MM.1S (cell line): ENCODE measurements around the gene PALD1.

ENCODE experiments used
- DNase-seq: peaks from one replicate; pipeline ENCODE4 v3.0.0-alpha.2; 2015
- H2AFZ ChIP-seq: fragments of 300-600 bp; sonication (generic); 2 replicates; pipeline ENCODE4 v1.6.0; 2016; ENCODE audit warnings: antibody characterized with exemption, low read length
- H3F3A ChIP-seq: fragments of 300-600 bp; sonication (generic); 2 replicates; pipeline ENCODE4 v1.6.1; 2016; ENCODE audit warnings: mild to moderate bottlenecking, antibody characterized with exemption, low read length, moderate library complexity, mixed read lengths; ENCODE audit not compliant: insufficient read depth
- H3K27ac ChIP-seq: fragments of 300-600 bp; sonication (generic); 2 replicates; pipeline ENCODE4 v1.5.1; 2016; ENCODE audit warnings: mild to moderate bottlenecking, low read length
- H3K27me3 ChIP-seq: fragments of 300-600 bp; sonication (generic); replicated peaks from 2 replicates; pipeline ENCODE4 v1.6.0; 2016; ENCODE audit warnings: low read length; ENCODE audit not compliant: insufficient read depth
- H3K36me3 ChIP-seq: fragments of 300-600 bp; sonication (generic); replicated peaks from 2 replicates; pipeline ENCODE4 v1.6.1; 2016; ENCODE audit warnings: mild to moderate bottlenecking, low read length, mixed read lengths; ENCODE audit not compliant: insufficient read depth
- H3K4me1 ChIP-seq: fragments of 300-600 bp; sonication (generic); 2 replicates; pipeline ENCODE4 v1.6.1; 2016; ENCODE audit warnings: low read length, mixed read lengths
- H3K4me2 ChIP-seq: fragments of 300-600 bp; sonication (generic); 2 replicates; pipeline ENCODE4 v1.6.0; 2016; ENCODE audit warnings: low read depth, low read length
- H3K4me3 ChIP-seq: fragments of 300-600 bp; sonication (generic); 2 replicates; pipeline ENCODE4 v1.5.1; 2016; ENCODE audit warnings: low read length, mixed read lengths
- H3K79me2 ChIP-seq: fragments of 300-600 bp; sonication (generic); 2 replicates; pipeline ENCODE4 v1.6.1; 2016; ENCODE audit warnings: mixed run types, low read length, mixed read lengths
- H3K9ac ChIP-seq: fragments of 300-600 bp; sonication (generic); 2 replicates; pipeline ENCODE4 v1.6.1; 2016; ENCODE audit warnings: low read length, mixed read lengths
- H3K9me2 ChIP-seq: fragments of 300-600 bp; sonication (generic); replicated peaks from 2 replicates; pipeline ENCODE4 v1.6.1; 2016; ENCODE audit warnings: mild to moderate bottlenecking, low read length, mixed read lengths; ENCODE audit not compliant: insufficient read depth
- H3K9me3 ChIP-seq: fragments of 300-600 bp; sonication (generic); replicated peaks from 2 replicates; pipeline ENCODE4 v1.6.1; 2016; ENCODE audit warnings: mild to moderate bottlenecking, low read length, mixed read lengths; ENCODE audit not compliant: insufficient read depth
- H4K20me1 ChIP-seq: fragments of 300-600 bp; sonication (generic); 2 replicates; pipeline ENCODE4 v1.6.1; 2016; ENCODE audit warnings: mild to moderate bottlenecking, low read length, moderate library complexity, mixed read lengths; ENCODE audit not compliant: insufficient read depth
- EZH2 ChIP-seq: fragments of 300-600 bp; sonication (generic); optimal IDR thresholded peaks from 2 replicates; pipeline ENCODE3; 2017; ENCODE audit warnings: low read depth, mild to moderate bottlenecking, antibody characterized with exemption, low read length, mixed read lengths
- EZH2phosphoT487 ChIP-seq: fragments of 300-600 bp; sonication (generic); IDR thresholded peaks from 2 replicates; pipeline ENCODE4 v1.6.1; 2018; ENCODE audit warnings: antibody characterized with exemption, low read length
- TF ChIP-seq, protein P1 (sequence below): fragments of 300-600 bp; sonication (generic); IDR thresholded peaks from 2 replicates; pipeline ENCODE4 v1.5.1; 2016; ENCODE audit warnings: antibody characterized with exemption, low read length, mixed read lengths

PALD1 gene

DNA sequence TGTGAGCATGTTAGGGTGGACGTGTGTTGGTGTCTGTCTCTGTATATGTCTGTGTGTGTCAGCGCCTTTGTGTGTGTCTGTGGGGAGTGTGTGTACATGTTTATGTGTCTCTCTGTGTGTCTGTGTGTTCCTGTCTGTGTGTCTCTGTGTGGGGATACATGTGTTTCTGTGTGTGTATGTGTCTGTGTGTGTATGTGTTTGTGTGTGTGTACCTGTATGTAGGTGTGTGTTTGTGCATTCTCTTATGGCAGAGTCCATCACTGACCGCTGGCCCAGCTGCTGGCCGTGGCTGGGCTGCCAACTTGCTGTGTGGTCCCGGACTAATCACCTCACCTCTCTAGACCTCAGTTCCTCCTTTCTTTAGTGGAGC lies 54.6 kb downstream of the PALD1 start:
- Histone ChIP-seq H3K79me2 (peaks cover 11% of the 10 kb centered on the region), H3K9ac (no peak overlapping the region), H3K27me3 (no peaks in the 10 kb centered on the region), H3K4me2 (no peak overlapping the region), H3K4me1 (no peaks in the 10 kb centered on the region), H4K20me1 (no peaks in the 10 kb centered on the region), H3K36me3 (peaks cover 4% of the 10 kb centered on the region; the same call in 1 of the 2 replicates), H3K9me2 (no peaks in the 10 kb centered on the region), H3K9me3 (no peaks in the 10 kb centered on the region), H3K27ac (no peak overlapping the region), H3F3A (no peaks in the 10 kb centered on the region), H2AFZ (no peak overlapping the region), H3K4me3 (no peak overlapping the region)
- DNase-seq = no peak
- TF ChIP-seq EZH2 (no peak), EZH2phosphoT487 (no peak)
- TF ChIP-seq, protein P1, sequence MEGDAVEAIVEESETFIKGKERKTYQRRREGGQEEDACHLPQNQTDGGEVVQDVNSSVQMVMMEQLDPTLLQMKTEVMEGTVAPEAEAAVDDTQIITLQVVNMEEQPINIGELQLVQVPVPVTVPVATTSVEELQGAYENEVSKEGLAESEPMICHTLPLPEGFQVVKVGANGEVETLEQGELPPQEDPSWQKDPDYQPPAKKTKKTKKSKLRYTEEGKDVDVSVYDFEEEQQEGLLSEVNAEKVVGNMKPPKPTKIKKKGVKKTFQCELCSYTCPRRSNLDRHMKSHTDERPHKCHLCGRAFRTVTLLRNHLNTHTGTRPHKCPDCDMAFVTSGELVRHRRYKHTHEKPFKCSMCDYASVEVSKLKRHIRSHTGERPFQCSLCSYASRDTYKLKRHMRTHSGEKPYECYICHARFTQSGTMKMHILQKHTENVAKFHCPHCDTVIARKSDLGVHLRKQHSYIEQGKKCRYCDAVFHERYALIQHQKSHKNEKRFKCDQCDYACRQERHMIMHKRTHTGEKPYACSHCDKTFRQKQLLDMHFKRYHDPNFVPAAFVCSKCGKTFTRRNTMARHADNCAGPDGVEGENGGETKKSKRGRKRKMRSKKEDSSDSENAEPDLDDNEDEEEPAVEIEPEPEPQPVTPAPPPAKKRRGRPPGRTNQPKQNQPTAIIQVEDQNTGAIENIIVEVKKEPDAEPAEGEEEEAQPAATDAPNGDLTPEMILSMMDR = no peak

DNA sequence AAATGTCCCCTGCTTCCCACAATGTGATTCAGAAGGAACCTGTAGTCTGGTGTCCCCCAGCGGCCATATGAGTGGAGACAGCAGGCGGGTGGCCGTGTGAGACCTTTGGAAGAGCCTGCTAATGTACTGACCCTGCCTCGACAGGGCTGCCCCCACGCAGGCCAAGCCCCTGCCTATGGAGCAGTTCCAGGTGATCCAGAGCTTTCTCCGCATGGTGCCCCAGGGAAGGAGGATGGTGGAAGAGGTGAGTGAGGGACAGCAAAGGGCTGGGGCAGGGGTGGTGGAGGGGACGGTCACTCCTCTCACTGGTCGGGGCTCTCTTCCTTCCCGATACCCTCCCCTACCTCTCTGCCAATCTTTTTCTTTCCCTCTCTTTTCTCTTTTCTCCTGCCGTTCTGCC lies 55.7 kb downstream of the PALD1 start:
- Histone ChIP-seq H3K27ac (no peak overlapping the region), H3K36me3 (peaks cover 4% of the 10 kb centered on the region), H3K9me2 (no peaks in the 10 kb centered on the region), H3K79me2 (peaks cover 1% of the 10 kb centered on the region), H2AFZ (no peak overlapping the region), H3K9me3 (no peaks in the 10 kb centered on the region), H3K4me2 (no peak overlapping the region), H4K20me1 (no peaks in the 10 kb centered on the region), H3K9ac (no peak overlapping the region), H3F3A (no peaks in the 10 kb centered on the region), H3K27me3 (no peaks in the 10 kb centered on the region), H3K4me3 (no peak overlapping the region), H3K4me1 (0 out of 2 replicates have a peak, but pooled peaks cover 2% of the 10 kb centered on the region)
- DNase-seq = no peak
- no peak for TF ChIP-seq EZH2phosphoT487
- no peak for TF ChIP-seq EZH2
- TF ChIP-seq, protein P1 = no peak

DNA sequence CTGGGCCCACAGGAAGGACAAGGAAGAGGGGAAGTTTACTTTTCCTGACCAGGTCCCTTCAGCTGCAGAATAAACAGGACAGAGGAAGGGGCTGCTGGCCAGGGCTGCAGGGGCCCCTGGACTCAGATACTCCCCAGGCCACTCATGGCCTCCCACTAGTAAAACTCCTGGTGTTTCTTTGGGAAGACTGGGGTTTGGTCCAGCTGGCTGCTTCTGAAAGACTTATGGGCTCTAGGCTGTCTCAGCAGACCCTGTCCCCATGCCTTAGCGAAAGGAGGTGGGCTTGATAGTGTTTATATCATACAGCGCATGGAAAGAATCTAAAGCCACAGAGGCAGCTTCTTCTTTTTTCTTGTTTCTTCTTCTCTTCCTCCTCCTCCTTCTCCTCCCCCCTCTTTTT lies 56.4 kb downstream of the PALD1 start:
- Histone ChIP-seq H3K4me1 (peaks cover 9% of the 10 kb centered on the region), H3K9ac (no peak overlapping the region), H3K36me3 (peaks cover 4% of the 10 kb centered on the region), H3K4me3 (no peak overlapping the region), H2AFZ (no peak overlapping the region), H3K79me2 (no peaks in the 10 kb centered on the region; the same call in 1 of the 2 replicates), H3K9me3 (no peaks in the 10 kb centered on the region), H3K27me3 (no peaks in the 10 kb centered on the region), H4K20me1 (no peaks in the 10 kb centered on the region), H3F3A (no peaks in the 10 kb centered on the region), H3K27ac (no peak overlapping the region), H3K4me2 (no peak overlapping the region), H3K9me2 (no peaks in the 10 kb centered on the region)
- TF ChIP-seq EZH2phosphoT487 (no peak), EZH2 (no peak)
- TF ChIP-seq, protein P1 = no peak
- DNase-seq = no peak
